ENCODE measurements around the gene CNOT4.

The CNOT4 gene

DNA sequence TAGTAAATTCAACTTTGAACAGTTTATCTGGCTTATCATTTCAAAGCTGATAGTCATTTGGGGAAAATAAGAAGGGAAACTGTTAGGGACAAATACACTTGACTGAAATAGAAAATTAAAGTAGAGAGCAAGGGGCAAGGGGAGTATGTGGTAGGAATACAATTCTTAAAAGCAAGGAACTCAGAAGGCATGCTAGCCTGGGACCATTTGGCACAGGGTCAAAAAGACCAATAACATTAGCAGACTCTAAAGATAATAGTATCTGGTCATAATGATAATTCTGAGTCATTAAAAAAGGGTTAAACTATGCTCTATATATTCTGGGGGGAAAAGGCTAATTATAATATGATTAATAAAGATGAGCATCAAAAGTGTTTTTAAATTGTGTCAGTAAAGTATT lies 112.2 kb downstream of the CNOT4 start:
- no peak for DNase-seq (ENCODE audit: low read depth)

DNA sequence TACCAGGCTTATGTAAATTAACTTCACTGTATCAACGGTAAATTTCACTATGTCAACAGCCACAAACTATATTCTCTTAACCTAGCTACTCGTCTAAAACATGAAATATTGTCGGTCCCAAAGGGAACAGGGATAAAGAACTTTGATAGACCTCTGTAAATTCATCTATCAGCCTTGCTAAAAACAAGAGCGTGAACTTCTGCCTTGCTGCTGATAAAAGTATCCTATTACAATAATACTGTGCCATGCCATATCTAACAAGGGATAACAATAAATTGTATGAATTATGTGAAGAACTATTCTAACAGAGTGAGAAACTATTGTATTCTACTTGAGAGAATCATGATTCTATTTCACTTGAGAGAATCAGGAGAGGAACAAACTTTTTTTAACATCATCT lies 117.2 kb downstream of the CNOT4 start:
- no peak for DNase-seq (ENCODE audit: low read depth)

DNA sequence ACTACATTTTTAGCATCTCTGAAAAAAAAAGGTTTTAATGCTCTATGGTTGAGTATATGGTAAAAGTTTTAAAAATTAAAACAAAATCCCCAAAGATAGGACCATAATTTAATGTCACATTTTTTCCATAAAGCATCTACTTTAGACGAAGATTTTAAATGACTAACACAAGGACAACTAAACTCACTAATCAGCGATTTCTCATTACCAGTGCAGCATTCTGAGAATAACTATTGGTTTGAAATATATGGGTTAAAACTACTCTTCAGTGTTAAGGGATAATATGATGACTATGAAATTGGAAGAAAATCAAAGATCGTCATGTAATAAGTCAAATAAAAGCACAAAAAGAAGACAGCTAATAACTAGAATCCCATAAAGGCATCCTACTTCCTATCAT lies 118.4 kb downstream of the CNOT4 start:
- no peak for DNase-seq (ENCODE audit: low read depth)

DNA sequence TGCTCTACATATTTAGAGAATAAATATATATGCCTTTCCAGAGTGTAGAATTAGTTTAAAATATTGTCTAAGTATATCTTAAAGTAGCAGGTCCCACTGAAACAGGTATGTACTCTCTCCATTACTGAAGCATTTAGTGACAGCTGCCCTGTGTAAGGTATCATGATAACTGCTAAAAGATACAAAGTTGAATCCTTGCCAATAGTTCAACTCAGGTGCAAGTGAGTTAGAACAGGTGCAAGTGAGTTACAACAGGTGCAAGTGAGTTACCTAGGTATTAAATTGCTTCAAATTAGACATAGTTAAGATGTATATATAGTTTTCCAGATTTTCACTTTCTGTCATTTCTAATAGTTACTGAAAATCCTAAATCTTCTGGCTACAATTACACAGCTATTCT lies 119.1 kb downstream of the CNOT4 start:
- DNase-seq (ENCODE audit: low read depth) = no peak

DNA sequence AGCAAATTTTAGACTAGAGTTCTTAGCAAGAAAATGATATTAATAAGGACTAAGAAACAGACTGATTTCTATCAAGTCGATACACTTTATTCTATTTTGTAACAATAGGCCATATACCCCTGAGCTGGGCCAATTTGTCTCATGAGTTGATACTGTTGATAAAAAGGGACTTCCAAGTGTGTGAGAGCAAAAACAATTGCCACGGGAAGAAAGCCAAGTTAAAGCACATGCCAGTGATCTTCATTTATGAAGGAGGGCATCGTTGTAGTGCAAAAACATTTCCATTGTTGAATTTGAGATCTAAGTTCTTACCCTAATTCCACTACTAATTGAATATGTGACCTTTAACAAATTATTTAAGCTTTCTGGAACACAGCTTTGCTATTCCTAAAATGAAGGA lies 119.9 kb downstream of the CNOT4 start:
- no peak for DNase-seq (ENCODE audit: low read depth)

DNA sequence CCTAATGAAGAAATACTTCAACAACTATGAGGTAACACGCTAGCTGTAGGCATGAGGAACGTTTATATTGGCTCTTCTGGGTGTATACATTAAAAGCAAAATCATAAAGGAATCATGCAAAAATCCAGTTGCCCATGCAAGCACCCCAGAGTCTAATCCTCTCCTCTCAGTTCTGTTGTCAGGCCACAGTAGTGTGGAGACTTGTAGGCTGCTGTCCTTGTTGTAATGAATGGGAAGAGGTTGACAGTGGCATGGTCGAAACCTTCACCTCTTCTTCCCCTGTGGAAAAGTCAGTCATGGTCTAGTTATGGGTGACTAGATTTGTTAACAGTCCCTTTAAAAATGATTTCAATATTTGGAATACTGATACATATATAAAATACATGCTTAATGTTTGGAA lies 121.3 kb downstream of the CNOT4 start:
- DNase-seq (ENCODE audit: low read depth) = no peak

DNA sequence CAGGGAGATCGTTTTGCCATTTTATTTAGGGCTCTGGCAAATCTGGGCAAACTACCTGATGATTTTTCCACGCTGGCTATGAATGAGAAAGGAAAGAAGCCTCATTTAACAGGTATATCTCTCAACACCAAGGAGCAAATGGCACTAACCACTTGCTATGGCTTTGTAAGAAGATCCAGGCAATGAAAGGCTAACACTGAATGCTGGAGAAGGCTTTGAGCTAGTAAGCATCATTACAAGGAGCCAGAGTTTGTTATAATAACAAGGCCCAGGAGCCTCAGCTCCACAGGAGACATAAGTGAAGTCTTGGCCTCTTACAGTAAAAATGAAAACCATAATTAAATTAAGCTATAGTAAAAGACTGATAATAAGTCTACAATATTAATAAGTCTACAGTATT lies 123.1 kb downstream of the CNOT4 start:
- DNase-seq (ENCODE audit: low read depth) = no peak

DNA sequence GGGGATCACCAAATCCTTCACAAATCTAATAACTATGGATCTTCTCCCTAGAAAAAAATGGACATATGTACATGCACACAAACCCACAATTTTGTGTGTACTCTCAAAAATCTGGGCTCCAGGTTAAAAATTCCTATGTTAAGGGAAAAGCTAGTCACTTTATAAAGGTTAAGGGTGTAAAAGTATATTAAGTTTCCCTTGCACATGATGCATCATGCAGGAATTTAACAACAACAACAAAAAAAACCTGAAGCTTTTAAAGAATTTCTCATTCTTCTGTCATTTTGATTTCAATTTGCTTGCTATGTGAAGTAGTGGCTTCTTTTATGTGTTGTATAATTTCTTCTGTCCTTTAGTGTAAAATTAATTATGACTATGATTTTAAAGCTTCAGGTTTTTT lies 123.7 kb downstream of the CNOT4 start:
- no peak for DNase-seq (ENCODE audit: low read depth)

DNA sequence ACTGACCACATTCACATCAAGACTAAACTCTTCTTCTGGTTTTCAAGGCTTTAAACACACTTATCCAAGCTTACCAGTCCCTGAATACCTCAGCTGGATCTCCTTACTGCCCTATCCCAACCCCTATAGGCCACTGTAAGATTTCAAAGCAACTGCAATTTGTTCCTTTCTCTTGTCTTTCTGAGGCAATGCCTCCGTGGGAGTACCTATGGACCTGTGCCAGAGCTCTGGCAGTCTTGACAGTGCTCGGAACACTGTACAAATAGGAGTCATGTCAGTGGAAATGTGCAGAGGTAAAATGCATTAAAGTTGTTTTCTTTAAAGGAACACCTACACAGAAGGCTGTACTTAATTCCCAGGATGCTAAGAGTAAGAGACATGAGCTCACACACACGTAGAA lies 124.7 kb downstream of the CNOT4 start:
- DNase-seq (ENCODE audit: low read depth) = no peak

DNA sequence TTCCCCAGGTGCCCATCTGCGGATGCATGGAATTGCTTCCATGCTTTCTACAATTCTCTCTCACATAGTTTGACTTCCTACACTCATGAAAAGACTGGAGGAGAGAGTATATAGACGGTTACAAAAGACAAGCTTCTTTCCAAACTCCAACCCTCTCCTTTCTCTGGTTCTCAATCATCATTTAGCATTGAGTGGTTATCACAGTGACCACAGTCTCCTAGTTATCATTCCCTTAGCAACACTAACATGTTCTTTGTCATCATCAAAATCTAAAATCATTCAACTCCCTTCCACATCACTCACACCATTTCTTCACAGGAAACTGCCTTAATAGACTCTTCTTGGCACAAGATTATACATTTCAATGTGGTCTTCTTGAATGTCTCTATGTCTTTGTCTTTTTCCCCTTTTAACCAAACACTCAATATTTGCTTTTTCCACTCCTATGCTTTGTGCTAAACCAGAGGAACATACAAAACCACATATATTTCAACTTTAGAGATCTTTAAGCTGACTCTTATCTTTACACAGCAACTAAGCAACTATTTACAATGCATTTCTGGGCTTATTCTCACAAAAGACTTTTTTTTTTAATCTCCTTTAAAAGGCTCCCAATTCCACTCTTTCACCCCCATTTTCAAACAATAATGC lies 126.3 kb downstream of the CNOT4 start:
- no peak for DNase-seq (ENCODE audit: low read depth)

DNA sequence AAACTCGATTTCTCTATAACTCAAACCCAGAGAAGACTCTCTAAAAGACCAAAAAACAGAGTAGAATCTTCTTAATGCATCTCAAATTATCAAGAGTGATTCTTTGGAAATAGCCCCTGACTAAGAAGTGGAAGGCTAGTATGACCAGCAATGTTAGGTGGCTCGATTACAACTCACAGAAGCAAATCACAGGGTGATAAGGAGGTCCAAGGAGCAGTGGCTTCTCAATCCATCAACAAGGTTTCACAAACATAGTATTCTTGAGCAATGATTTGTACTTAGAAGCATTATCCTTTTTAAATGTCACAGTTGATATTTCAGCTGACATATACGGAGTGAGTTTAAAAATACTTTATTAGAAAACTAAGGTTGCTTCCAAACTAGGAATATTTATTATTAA lies 127.7 kb downstream of the CNOT4 start:
- DNase-seq (ENCODE audit: low read depth) = no peak

DNA sequence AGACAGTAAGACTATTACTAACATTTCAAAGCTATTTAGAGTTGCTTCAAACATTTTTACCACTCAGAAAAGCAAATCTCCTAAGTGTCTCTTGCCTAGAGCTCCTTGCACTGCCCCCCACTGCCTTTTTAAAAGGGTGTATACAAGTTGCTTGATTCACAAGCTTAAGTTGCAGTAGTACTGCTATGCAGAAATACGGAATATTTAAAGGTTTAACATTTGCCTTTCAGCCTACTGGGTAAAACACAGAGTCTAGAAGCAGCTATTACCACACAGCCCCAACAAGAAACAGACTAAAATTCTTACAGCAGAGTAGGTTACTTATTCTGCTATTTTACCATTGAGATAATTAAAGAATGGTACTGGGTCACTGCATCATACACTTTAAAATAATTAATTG lies 128.5 kb downstream of the CNOT4 start:
- DNase-seq (ENCODE audit: low read depth) = no peak

DNA sequence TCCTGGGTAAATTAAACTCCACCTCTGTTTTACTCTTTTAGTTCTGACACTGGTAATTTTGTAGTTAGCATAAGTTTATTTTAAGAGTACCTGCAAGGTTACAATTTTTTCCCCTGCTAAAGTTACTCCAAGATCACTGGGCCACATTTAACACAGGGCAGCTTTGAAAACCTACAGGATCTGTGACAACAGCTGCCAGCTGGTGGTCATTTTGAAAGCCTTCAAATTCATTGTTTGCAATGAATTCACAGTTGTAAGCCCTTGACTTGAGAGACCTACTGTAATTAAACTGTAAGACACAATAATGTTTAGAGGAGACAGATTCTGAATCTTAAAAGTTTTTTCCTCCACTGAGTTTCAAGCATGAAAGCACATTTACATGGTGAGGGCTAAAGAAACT lies 129.6 kb downstream of the CNOT4 start:
- no peak for DNase-seq (ENCODE audit: low read depth)

DNA sequence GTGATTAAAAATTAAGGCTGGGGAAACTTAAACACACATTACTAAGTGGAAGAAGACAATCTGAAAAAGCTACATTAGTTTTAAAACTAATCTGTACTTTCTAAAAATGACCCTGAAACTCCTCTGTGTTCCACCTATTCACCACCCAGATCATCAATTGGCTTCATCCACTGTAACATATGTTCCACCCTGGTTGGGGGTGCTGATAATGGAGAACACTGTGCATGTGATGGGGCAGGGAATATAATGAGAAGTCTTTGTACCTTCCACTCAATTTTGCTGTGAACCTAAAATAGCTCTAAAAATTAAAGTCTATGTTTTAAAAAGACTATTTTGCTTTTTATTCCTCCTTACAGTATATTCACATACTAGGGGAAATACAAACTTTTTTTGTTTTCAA lies 132.7 kb downstream of the CNOT4 start:
- no peak for DNase-seq (ENCODE audit: low read depth)

DNA sequence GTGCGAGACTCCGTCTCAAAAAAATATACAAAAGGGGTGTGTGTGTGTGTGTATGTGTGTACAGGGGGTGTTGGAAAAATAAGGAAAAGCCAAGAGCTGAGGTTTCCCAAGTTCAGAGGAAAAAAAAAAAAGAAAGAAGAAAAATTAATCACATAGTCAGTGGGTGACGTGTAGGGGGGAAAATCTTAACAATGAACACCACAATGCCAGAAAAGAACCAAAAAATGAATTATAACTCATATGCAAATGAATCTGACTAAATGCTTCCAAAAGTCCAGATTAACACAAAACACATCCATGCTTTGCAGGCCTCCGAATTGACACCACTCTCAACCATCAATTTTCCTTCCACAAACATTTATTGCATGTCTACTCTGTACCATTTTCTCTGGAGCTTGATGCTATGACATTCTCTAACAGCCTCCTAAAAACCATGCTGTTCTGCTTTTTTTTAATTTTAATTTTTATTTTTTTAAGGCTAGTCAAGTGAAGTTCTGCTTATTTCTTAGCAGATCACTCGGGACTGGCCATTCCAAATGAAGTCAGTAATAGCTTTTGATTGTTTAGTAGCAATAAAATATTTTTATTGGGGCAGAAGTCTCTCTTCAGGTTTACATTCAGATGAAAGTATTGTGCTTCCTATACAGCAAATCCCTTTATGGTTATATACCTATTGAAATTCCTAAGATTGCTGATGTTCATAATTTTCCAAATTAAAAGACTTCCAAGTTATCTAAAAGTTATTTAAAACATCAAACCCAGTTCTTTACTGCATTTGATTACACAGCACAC lies 133.8 kb downstream of the CNOT4 start:
- no peak for DNase-seq (ENCODE audit: low read depth)

DNA sequence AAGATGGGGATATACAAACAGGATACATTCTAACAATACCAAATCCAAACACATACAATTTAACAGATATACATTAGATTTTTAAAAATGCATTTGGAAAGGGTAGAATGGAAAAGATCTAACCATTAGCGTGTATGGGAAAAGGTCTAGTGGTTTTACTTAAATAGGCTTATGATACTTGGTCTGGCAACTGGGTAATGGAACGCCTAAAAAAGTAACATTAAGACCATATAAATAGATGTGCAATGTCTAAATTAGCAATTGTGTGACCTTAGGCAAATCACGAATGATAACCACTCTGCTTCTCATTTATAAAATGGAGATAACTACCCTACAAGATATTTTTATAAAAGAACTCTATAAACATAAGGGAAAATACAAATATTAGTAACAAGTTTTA lies 135.2 kb downstream of the CNOT4 start:
- DNase-seq (ENCODE audit: low read depth) = no peak

DNA sequence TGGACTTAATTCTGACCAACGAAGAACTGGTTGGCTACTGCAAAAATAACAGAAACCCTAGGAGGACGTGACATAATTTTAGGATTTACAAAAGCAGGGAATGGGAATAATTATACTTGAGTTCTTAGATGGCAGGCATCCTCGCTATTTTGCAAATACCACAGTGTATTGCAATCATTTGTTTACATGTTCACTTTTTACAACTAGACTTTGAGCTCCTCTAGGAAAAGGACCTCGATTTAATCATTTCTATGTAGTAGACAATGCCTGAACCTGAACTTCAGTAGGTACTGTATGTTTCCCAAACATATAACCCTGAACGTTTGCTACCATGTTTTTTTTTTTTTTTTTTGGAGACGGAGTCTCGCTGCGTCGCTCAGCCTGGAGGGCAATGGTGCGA lies 137.7 kb downstream of the CNOT4 start:
- DNase-seq (ENCODE audit: low read depth) = no peak

DNA sequence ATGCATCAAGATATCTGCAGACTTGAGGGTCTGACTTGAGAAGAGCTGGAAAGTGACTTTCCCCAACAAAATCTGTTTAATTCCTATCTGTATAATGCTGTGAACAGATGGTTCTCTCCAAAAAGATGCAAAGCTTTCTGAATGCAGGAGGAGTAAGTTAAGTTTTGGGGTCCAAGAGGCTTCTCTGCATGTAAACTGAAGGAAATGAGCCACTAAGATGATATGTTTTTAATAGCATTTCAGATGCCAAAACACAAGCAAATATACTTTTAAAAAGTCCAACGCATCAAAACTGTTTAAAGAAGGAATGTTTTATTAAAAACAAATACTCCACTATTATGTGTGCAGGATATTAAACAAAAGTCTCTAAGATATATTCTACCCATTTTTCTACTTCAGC lies 139.2 kb downstream of the CNOT4 start:
- no peak for DNase-seq (ENCODE audit: low read depth)

DNA sequence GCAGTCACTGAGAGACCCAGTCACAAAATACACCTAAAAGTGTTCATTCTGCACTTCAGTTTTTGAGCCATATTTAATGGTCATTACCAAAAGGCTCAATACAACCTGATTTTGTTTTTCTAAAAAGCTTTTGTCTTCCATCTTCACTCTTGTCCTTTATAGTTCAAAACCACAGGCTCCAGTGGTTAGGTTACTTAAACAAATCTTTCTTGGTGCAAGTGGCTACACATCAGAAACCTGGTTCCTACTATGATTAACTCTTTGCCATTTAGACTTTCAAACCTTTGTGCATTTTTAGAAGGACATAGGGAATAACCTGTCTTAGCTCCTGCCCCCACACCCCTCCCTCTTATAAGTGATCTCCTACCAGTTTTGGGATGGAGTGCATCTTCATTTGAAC lies 140.5 kb downstream of the CNOT4 start:
- DNase-seq (ENCODE audit: low read depth) = no peak

DNA sequence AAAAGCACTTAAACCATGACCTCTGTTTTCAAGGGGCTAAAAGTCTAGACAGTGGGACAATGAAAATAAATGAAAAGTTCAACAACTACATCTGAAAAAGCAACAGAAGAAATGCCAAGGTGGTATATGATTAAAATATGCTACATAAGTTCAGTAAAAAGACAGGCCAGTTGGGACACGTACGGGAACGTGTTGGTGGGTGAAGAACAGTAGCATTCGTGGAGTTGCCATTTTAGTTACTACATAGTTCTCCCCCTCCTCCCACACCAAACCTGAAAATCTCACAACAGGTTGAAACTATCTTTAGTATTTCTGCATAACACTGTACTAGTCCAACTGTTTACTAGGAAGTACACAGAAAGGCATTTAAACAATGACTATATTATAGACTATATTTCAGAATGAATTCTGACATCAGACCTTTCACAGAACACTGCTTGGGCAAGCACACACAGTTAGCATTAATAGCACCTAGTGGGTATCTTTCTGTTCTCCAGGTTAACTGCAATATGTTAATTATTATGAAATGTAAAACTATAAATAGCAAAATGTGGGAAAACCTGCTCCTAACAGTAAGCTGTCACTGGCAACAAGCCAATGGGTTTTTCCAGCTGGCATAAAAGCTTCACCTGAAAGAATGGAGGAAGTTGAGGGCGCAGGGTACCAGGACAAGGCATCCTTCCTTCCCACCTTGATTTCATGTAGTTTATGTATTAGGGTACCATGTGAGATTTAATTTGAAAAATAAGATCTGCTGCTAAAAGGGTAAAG lies 141.3 kb downstream of the CNOT4 start:
- no peak for DNase-seq (ENCODE audit: low read depth)

DNA sequence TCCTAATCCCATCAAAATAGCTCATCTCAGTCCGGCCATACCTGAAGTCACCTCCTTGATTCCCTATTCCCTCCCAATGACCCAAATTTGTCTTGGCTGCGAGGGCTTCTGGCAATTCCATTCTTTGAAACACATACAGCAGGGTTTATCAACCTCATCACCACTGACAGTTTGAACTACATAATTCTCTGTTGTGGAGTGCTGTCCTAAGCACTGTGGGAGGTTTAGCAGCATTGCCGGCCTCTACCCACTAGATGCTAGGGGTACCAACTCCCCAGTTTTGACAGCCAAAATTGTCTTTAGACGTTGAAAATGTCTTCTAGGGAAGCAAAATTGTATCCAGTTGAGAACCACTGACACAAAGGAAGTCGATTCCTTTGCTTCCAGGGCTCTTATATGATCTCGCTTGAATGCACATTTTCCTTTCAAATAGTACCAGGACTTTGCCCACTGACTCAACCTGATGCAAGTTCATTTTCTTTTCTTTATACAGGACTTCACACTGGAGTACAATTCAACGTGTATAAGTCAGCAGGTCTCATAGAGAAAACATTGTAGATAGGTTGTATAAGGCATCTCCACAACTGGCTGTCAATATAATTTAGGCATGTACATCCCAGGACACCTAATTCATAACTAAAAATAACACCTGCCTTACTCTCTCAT lies 142.9 kb downstream of the CNOT4 start:
- DNase-seq (ENCODE audit: low read depth) = no peak

DNA sequence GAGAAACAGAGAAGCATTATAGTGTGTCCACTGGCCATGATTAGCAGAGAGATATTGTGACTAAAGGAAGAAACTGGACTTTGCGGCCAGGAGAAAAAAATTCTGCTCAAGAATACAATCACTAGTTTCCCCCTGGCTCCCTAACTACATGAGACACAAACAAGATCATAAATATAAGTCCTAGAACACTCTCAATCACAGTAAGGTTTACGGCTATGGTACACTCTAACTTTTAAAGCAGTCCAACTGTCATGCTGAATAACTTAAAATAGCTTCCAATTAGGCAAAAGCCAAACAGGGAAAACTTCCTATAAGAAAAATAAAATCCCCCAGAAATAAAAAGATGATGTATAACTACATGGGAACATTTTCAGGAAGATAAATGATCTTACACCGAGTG lies 144.2 kb downstream of the CNOT4 start:
- DNase-seq (ENCODE audit: low read depth) = no peak

DNA sequence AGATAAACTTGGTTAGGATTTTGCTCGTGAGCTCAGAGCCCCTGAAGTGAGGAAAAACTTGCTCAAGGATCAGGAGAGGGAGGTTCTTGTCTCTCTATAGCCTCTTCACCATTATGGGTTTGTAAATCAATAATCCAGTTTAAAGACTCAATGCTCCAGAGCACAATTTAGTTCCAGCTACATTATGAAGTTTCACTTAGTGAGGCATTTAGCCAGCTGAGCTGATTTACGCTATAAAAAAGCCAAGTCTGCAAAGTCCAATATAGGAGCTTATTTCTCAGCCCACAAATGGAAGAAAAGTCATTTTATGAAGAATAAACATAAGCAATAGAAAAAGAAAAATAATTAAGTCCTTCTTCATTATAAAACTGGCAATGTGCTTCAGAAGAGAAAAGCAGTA lies 145.7 kb downstream of the CNOT4 start:
- no peak for DNase-seq (ENCODE audit: low read depth)
